HepG2 (cell line): ENCODE measurements around the gene TASP1. TPM values are rescaled to one million over a fixed set of nuclear protein-coding genes. Genes with fewer than 3 reads are reported as not detected.

ENCODE experiments used
- ARNT2 ChIP-seq: sonication (generic); formaldehyde crosslinking; IDR thresholded peaks from 2 replicates; pipeline ENCODE4 v1.8.0; 2022; ENCODE audit warnings: mild to moderate bottlenecking, low read depth, missing genetic modification reagents, moderate library complexity
- BCL6 ChIP-seq: IDR thresholded peaks from 2 replicates; pipeline ENCODE4 v1.6.1; 2016; ENCODE audit warnings: missing genetic modification reagents, missing compliant biosample characterization
- ERF ChIP-seq: IDR thresholded peaks from 2 replicates; pipeline ENCODE4 v1.6.1; 2018; ENCODE audit warnings: missing biosample characterization, missing genetic modification reagents
- GATA4 ChIP-seq: sonication (generic); IDR thresholded peaks from 2 replicates; pipeline ENCODE4 v1.6.1; 2016; ENCODE audit warnings: antibody characterized with exemption, low read depth, borderline replicate concordance
- HNRNPLL ChIP-seq: fragments of 200-400 bp; formaldehyde crosslinking; IDR thresholded peaks from 2 replicates; pipeline ENCODE4 v1.6.1; 2017; ENCODE audit warnings: mild to moderate bottlenecking, low read depth, low read length; ENCODE audit not compliant: poor library complexity, severe bottlenecking
- MAFG ChIP-seq: sonication (generic); formaldehyde crosslinking; IDR thresholded peaks from 2 replicates; pipeline ENCODE4 v1.5.1; 2020; ENCODE audit warnings: mild to moderate bottlenecking, missing genetic modification reagents
- MBNL3 ChIP-seq: fragments of 250-450 bp; sonication (Bioruptor Pico); conservative IDR thresholded peaks from 2 replicates; pipeline ENCODE4 v1.8.0; 2022; ENCODE audit warnings: mild to moderate bottlenecking, inconsistent platforms
- SRY ChIP-seq: sonication (generic); formaldehyde crosslinking; IDR thresholded peaks from 2 replicates; pipeline ENCODE4 v1.8.0; 2022; ENCODE audit warnings: mild to moderate bottlenecking, missing genetic modification reagents
- XBP1 ChIP-seq: sonication (generic); formaldehyde crosslinking; IDR thresholded peaks from 2 replicates; pipeline ENCODE4 v1.5.0; 2020; ENCODE audit warnings: missing genetic modification reagents
- ZEB1 ChIP-seq: IDR thresholded peaks from 2 replicates; pipeline ENCODE4 v1.6.1; 2012; ENCODE audit warnings: mild to moderate bottlenecking, low read depth, inconsistent platforms; ENCODE audit not compliant: insufficient replicate concordance
- ZFP36 ChIP-seq: fragments of 150-350 bp; IDR thresholded peaks from 2 replicates; pipeline ENCODE4 v1.6.1; 2018; ENCODE audit warnings: borderline replicate concordance, low read length, low read depth; ENCODE audit not compliant: partially characterized antibody
- ZKSCAN1 ChIP-seq: fragments of 150-350 bp; IDR thresholded peaks from 2 replicates; pipeline ENCODE4 v1.6.1; 2014; ENCODE audit warnings: low read length
- ZNF20 ChIP-seq: sonication (generic); formaldehyde crosslinking; IDR thresholded peaks from 2 replicates; pipeline ENCODE4 v1.4.0; 2020; ENCODE audit warnings: mild to moderate bottlenecking, moderate library complexity, missing genetic modification reagents
- ZNF207 ChIP-seq: fragments of 450-650 bp; IDR thresholded peaks from 2 replicates; pipeline ENCODE4 v1.6.1; 2016; ENCODE audit warnings: antibody characterized with exemption, borderline replicate concordance
- ZNF337 ChIP-seq: sonication (generic); formaldehyde crosslinking; IDR thresholded peaks from 2 replicates; pipeline ENCODE4 v1.5.1; 2020; ENCODE audit warnings: missing genetic modification reagents, low read depth, mild to moderate bottlenecking, borderline replicate concordance
- ZNF33B ChIP-seq: sonication (generic); formaldehyde crosslinking; IDR thresholded peaks from 2 replicates; pipeline ENCODE4 v1.5.1; 2020; ENCODE audit warnings: mild to moderate bottlenecking, missing genetic modification reagents
- ZNF343 ChIP-seq: sonication (generic); formaldehyde crosslinking; IDR thresholded peaks from 2 replicates; pipeline ENCODE4 v1.4.0; 2020; ENCODE audit warnings: mild to moderate bottlenecking, missing genetic modification reagents
- ZNF605 ChIP-seq: sonication (generic); formaldehyde crosslinking; IDR thresholded peaks from 2 replicates; pipeline ENCODE4 v1.8.0; 2022; ENCODE audit warnings: mild to moderate bottlenecking, missing genetic modification reagents
- ZNF766 ChIP-seq: sonication (generic); formaldehyde crosslinking; IDR thresholded peaks from 2 replicates; pipeline ENCODE4 v1.5.0; 2020; ENCODE audit warnings: missing genetic modification reagents, borderline replicate concordance
- polyA plus RNA-seq, 8 experiments: library from polyadenylated mRNA; depleted of rRNA in 3 of 8; stranded (reverse) in 7 of 8; unstranded in 1 of 8; fragments of >200 nt; fragmentation: Illumina TruSeq in 4 of 8; extraction: Trizol in 4 of 8; gene quantifications; 2 replicates each; pipeline versions ENCODE4 v1.2.1 to v1.2.3, GENCODE V29; 2011 to 2016; ENCODE audit warnings: low read depth in 4 of 8, missing spikeins in 1 of 8, mixed read lengths in 1 of 8; ENCODE audit not compliant: insufficient read depth in 1 of 8
- total RNA-seq, 5 experiments: library from RNA; depleted of rRNA; stranded (reverse); fragments of >200 nt; fragmentation: Illumina TruSeq; extraction: Trizol; gene quantifications; 2 replicates each; pipeline ENCODE4 v1.2.3, GENCODE V29; 2016; ENCODE audit warnings: low read depth in 1 of 5
- TF ChIP-seq, protein P1 (sequence below): sonication (generic); formaldehyde crosslinking; IDR thresholded peaks from 2 replicates; pipeline ENCODE4 v1.5.1; 2020; ENCODE audit warnings: mild to moderate bottlenecking, missing genetic modification reagents
- TF ChIP-seq, protein P2 (sequence below): sonication (generic); formaldehyde crosslinking; IDR thresholded peaks from 2 replicates; pipeline ENCODE4 v1.8.0; 2023; ENCODE audit warnings: mild to moderate bottlenecking, missing genetic modification reagents

TASP1 gene
- total and polyA plus RNA-seq, 2 of the 13 experiments (the other 11 are each of a cell fraction or from before 2014, with no cell fraction given) = 10.0 to 25.2 TPM

DNA sequence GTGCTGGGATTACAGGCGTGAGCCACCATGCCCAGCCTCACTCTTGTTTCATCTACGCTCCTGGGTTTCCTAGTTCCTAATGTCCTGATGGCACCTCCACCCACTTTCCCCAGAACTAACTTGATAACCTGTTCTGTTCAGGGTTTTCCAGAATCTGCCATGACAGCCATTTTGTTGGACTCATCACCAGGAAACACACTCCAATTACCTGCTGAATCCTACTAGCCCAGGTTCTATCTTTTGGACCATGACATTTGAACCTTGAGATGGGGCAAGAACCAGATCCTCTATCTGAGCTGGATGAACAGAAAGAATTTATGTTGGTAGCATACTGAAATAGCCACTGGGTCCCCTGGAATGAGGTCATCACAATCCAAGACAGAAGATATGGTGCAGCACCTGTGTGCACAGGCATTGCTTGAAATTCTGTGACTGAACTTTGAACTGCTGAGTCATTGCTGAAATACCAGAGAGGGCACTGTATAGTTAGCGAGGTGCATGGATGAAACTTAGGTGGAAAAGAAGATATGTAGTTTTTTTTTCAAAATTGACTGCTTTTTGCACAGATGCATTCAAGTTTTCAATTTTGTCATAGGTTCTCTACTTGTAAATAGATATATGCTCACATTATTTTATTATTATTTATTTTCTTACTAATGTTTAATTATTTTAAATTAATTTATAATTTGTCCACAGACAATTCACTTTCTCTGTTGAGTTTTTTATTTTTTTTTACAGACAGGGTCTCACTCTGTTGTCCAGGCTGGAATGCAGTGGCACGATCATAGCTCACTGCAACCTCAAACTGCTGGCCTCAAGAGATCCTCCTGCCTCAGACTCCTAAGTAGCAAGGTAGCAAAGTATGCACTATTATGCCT is 42.8 kb upstream of the TASP1 start (continued):
- TF ChIP-seq, protein P1, sequence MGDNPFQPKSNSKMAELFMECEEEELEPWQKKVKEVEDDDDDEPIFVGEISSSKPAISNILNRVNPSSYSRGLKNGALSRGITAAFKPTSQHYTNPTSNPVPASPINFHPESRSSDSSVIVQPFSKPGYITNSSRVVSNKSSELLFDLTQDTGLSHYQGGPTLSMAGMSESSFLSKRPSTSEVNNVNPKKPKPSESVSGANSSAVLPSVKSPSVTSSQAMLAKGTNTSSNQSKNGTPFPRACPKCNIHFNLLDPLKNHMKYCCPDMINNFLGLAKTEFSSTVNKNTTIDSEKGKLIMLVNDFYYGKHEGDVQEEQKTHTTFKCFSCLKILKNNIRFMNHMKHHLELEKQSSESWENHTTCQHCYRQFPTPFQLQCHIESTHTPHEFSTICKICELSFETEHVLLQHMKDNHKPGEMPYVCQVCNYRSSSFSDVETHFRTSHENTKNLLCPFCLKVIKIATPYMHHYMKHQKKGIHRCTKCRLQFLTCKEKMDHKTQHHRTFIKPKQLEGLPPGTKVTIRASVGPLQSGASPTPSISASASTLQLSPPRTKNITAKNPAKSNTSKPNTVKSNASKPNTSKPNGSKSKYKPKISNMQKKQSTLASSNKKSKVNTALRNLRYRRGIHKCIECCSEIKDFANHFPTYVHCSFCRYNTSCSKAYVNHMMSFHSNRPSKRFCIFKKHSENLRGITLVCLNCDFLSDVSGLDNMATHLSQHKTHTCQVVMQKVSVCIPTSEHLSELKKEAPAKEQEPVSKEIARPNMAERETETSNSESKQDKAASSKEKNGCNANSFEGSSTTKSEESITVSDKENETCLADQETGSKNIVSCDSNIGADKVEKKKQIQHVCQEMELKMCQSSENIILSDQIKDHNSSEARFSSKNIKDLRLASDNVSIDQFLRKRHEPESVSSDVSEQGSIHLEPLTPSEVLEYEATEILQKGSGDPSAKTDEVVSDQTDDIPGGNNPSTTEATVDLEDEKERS (CRISPR knock-in tag) = peak; percentile 97
- TF ChIP-seq ZEB1 = peak; percentile 95
- no peak for TF ChIP-seq ZNF207
- TF ChIP-seq, protein P2, sequence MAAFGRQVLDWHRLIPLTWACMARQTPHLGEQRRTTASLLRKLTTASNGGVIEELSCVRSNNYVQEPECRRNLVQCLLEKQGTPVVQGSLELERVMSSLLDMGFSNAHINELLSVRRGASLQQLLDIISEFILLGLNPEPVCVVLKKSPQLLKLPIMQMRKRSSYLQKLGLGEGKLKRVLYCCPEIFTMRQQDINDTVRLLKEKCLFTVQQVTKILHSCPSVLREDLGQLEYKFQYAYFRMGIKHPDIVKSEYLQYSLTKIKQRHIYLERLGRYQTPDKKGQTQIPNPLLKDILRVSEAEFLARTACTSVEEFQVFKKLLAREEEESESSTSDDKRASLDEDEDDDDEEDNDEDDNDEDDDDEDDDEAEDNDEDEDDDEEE = no peak
- TF ChIP-seq ZNF766 (CRISPR knock-in tag) = no peak
- TF ChIP-seq XBP1 (CRISPR knock-in tag) = no peak
- peak; percentile 94 for TF ChIP-seq MAFG
- TF ChIP-seq ARNT2 (CRISPR knock-in tag) = peak; percentile 70
- TF ChIP-seq SRY = no peak
- TF ChIP-seq ZNF605 (CRISPR knock-in tag) = 0 out of 2 replicates have a peak, but pooled peaks have one; percentile 27
- TF ChIP-seq ZNF20 = no peak
- no peak for TF ChIP-seq HNRNPLL
- no peak for TF ChIP-seq ZFP36
- TF ChIP-seq ZNF343 (CRISPR knock-in tag) = no peak
- TF ChIP-seq MBNL3 = no peak
- peak; percentile 60; the same call in 1 of the 2 replicates for TF ChIP-seq BCL6
- TF ChIP-seq ZKSCAN1 = peak; percentile 15; the same call in 1 of the 2 replicates
- no peak for TF ChIP-seq ZNF33B (CRISPR knock-in tag)
- TF ChIP-seq ERF (CRISPR knock-in tag) = no peak; the same call in 1 of the 2 replicates
- no peak for TF ChIP-seq ZNF337
- no peak for TF ChIP-seq GATA4
